Measurements from ENCODE around the gene LDAF1. TPM values are rescaled to one million over a fixed set of nuclear protein-coding genes. Genes with fewer than 3 reads are reported as not detected.
A peak's percentile ranks its signal among the peaks of the same experiment; 100 is the strongest.

The LDAF1 gene
- total RNA-seq, 2 donors from 2014 or later = 4.9 to 32.4 TPM

- Histone ChIP-seq H3K4me1 (no peaks in the 10 kb centered on the region), H3K9me3 (no peaks in the 10 kb centered on the region), H3K36me3 (replicated peaks in 1 of 2; ENCODE audit: insufficient read depth in 1 of 2, low read depth in 2 of 2) (peaks cover 0 to 14% of the 10 kb centered on the region in 2 donors), H3K27me3 (no peaks in the 10 kb centered on the region), H3K27ac (no peak overlapping the region), H3K4me3 (no peak overlapping the region)
- intact Hi-C loops (cut with DNase I) = no loop called here
- TF ChIP-seq POLR2A (IDR thresholded peaks at IDR 0.05) (no peak), CTCF (IDR thresholded peaks at IDR 0.05) (no peak)
- 81 to 88% methylated on average over 1 of the region's 1 CpG for WGBS, 2 donors
- no peak for DNase-seq
- ATAC-seq = no peak
Observed at GRCh38 chr16:21175397-21175796, 16.9 kb downstream of the LDAF1 start.

- 75 to 83% methylated on average over 13 of the region's 13 CpGs for WGBS, 2 donors
- intact Hi-C loops (cut with DNase I) = no loop called here
- no peaks in the 10 kb centered on the region for H3K9me3 ChIP-seq
- no peak overlapping the region for H3K4me3 ChIP-seq
- no peak for ATAC-seq
- TF ChIP-seq POLR2A (IDR thresholded peaks at IDR 0.05) (no peak), CTCF (IDR thresholded peaks at IDR 0.05) (no peak)
- H3K27me3 ChIP-seq = no peaks in the 10 kb centered on the region
- peak in 1 of 4 donors; percentile 13 for DNase-seq
- no peaks in the 10 kb centered on the region for H3K4me1 ChIP-seq
- no peak overlapping the region for H3K27ac ChIP-seq
- peaks cover 0 to 19% of the 10 kb centered on the region in 2 donors for H3K36me3 ChIP-seq (replicated peaks in 1 of 2; ENCODE audit: insufficient read depth in 1 of 2, low read depth in 2 of 2)
Observed at GRCh38 chr16:21179126-21179982, 20.9 kb downstream of the LDAF1 start.

GRCh38 chr16:21179983-21180365 is 21.5 kb downstream of the LDAF1 start:
- TF ChIP-seq CTCF (IDR thresholded peaks at IDR 0.05) (no peak), POLR2A (IDR thresholded peaks at IDR 0.05) (no peak)
- H3K36me3 ChIP-seq (replicated peaks in 1 of 2; ENCODE audit: insufficient read depth in 1 of 2, low read depth in 2 of 2) = peaks cover 0 to 16% of the 10 kb centered on the region in 2 donors
- no peaks in the 10 kb centered on the region for H3K27me3 ChIP-seq
- H3K4me3 ChIP-seq = no peak overlapping the region
- no peak for DNase-seq
- WGBS, 2 donors = 92 to 97% methylated on average over 3 of the region's 3 CpGs
- intact Hi-C loops (cut with DNase I) = no loop called here
- no peaks in the 10 kb centered on the region for H3K9me3 ChIP-seq
- no peaks in the 10 kb centered on the region for H3K4me1 ChIP-seq
- H3K27ac ChIP-seq = no peak overlapping the region
- ATAC-seq = no peak

GRCh38 chr16:21183995-21184394 is 25.5 kb downstream of the LDAF1 start:
- TF ChIP-seq POLR2A (IDR thresholded peaks at IDR 0.05) = no peak
- no peak for TF ChIP-seq CTCF (IDR thresholded peaks at IDR 0.05)
- ATAC-seq (no peak), DNase-seq (no peak)
- no peaks in the 10 kb centered on the region for H3K27me3 ChIP-seq
- peaks cover 0 to 16% of the 10 kb centered on the region in 2 donors for H3K36me3 ChIP-seq (replicated peaks in 1 of 2; ENCODE audit: insufficient read depth in 1 of 2, low read depth in 2 of 2)
- intact Hi-C loops (cut with DNase I) = no loop called here
- no peaks in the 10 kb centered on the region for H3K9me3 ChIP-seq
- H3K27ac ChIP-seq = no peak overlapping the region
- no peak overlapping the region for H3K4me3 ChIP-seq
- 66 to 79% methylated on average over 3 of the region's 3 CpGs for WGBS, 2 donors
- peaks cover 8% of the 10 kb centered on the region for H3K4me1 ChIP-seq

- ATAC-seq = no peak
- intact Hi-C loops (cut with DNase I) = no loop called here
- H3K4me1 ChIP-seq = peaks cover 8% of the 10 kb centered on the region
Observed at GRCh38 chr16:21184834-21185233, 26.4 kb downstream of the LDAF1 start.

More at GRCh38 chr16:21184834-21185233, 26.4 kb downstream of the LDAF1 start:
- TF ChIP-seq POLR2A (IDR thresholded peaks at IDR 0.05) (no peak), CTCF (IDR thresholded peaks at IDR 0.05) (no peak)
- H3K36me3 ChIP-seq (replicated peaks in 1 of 2; ENCODE audit: insufficient read depth in 1 of 2, low read depth in 2 of 2) = peaks cover 0 to 12% of the 10 kb centered on the region in 2 donors
- no peak overlapping the region for H3K4me3 ChIP-seq
- no peaks in the 10 kb centered on the region for H3K27me3 ChIP-seq
- H3K27ac ChIP-seq = no peak overlapping the region
- DNase-seq = no peak
- H3K9me3 ChIP-seq = no peaks in the 10 kb centered on the region
- WGBS, 2 donors = 73 to 82% methylated on average over 3 of the region's 3 CpGs
